Measurements from ENCODE around the gene TBATA.

- no peak for TF ChIP-seq CTCF (optimal IDR thresholded peaks at IDR 0.05 in 1 of 3, IDR thresholded peaks at IDR 0.05 in 1 of 3, conservative IDR thresholded peaks at IDR 0.05 in 1 of 3; ENCODE audit: extremely low read depth in 1 of 3, insufficient read depth in 2 of 3, low read length in 3 of 3)
- no peak for TF ChIP-seq EZH2 (IDR thresholded peaks at IDR 0.05; ENCODE audit: low read length)
Observed at GRCh38 chr10:70832852-70833528, 47.8 kb upstream of the TBATA start.
